GM21360 (cell line): ENCODE data around the gene TFAP2B.

Source experiments
- ATAC-seq: cut with Tn5 transposase; IDR thresholded peaks from one replicate; pipeline ENCODE4 v1.9.1; 2021; ENCODE audit warnings: mild to moderate bottlenecking, moderate library complexity; ENCODE audit not compliant: unreplicated experiment

The TFAP2B gene

GRCh38 chr6:50823094-50823920, 4.6 kb downstream of the TFAP2B start:
- ATAC-seq, result no peak

- ATAC-seq, result no peak
Measured at GRCh38 chr6:50824552-50824951, 5.9 kb downstream of the TFAP2B start.

GRCh38 chr6:50825375-50826036, 6.8 kb downstream of the TFAP2B start:
- no peak for ATAC-seq

- no peak for ATAC-seq
Measured at GRCh38 chr6:50826037-50826761, 7.5 kb downstream of the TFAP2B start.

- ATAC-seq, result no peak
Measured at GRCh38 chr6:50826803-50827202, 8.1 kb downstream of the TFAP2B start.

GRCh38 chr6:50829049-50829448, 10.4 kb downstream of the TFAP2B start:
- no peak for ATAC-seq

- ATAC-seq, result no peak
Measured at GRCh38 chr6:50829898-50830444, 11.3 kb downstream of the TFAP2B start.

GRCh38 chr6:50831186-50831585, 12.5 kb downstream of the TFAP2B start:
- no peak for ATAC-seq

- no peak for ATAC-seq
Measured at GRCh38 chr6:50832912-50833311, 14.2 kb downstream of the TFAP2B start.

- no peak for ATAC-seq
Measured at GRCh38 chr6:50834929-50835410, 16.3 kb downstream of the TFAP2B start.

- ATAC-seq, result no peak
Measured at GRCh38 chr6:50836231-50836630, 17.6 kb downstream of the TFAP2B start.

GRCh38 chr6:50837589-50838445, 19.1 kb downstream of the TFAP2B start:
- no peak for ATAC-seq

GRCh38 chr6:50840112-50840810, 21.6 kb downstream of the TFAP2B start:
- no peak for ATAC-seq

- ATAC-seq, result no peak
Measured at GRCh38 chr6:50840811-50841192, 22.1 kb downstream of the TFAP2B start.

- no peak for ATAC-seq
Measured at GRCh38 chr6:50842446-50842845, 23.8 kb downstream of the TFAP2B start.

- no peak for ATAC-seq
Measured at GRCh38 chr6:50842861-50843384, 24.3 kb downstream of the TFAP2B start.

- ATAC-seq, result no peak
Measured at GRCh38 chr6:50843842-50844241, 25.2 kb downstream of the TFAP2B start.

GRCh38 chr6:50845499-50846143, 26.9 kb downstream of the TFAP2B start:
- ATAC-seq, result no peak
